Measurements from ENCODE around the gene PAQR8.

GRCh38 chr6:52317211-52317610, 44.7 kb upstream of the PAQR8 start:
- TF ChIP-seq CTCF (conservative IDR thresholded peaks at IDR 0.05) (no peak), EZH2 (IDR thresholded peaks at IDR 0.05; ENCODE audit: low read depth) (no peak)

Data from PC-9 (cell line).